HG02870 (cell line): ENCODE results near the gene WDR47.
"Not testable (repeated sequence)": the region's sequence is repeated elsewhere in the genome, so short reads cannot be mapped to it uniquely, and the experiment has no call there.

Experiments used
- ATAC-seq: cut with Tn5 transposase; IDR thresholded peaks from one replicate; pipeline ENCODE4 v1.9.1; 2021; ENCODE audit warnings: mild to moderate bottlenecking, moderate library complexity; ENCODE audit not compliant: unreplicated experiment

Gene WDR47

DNA sequence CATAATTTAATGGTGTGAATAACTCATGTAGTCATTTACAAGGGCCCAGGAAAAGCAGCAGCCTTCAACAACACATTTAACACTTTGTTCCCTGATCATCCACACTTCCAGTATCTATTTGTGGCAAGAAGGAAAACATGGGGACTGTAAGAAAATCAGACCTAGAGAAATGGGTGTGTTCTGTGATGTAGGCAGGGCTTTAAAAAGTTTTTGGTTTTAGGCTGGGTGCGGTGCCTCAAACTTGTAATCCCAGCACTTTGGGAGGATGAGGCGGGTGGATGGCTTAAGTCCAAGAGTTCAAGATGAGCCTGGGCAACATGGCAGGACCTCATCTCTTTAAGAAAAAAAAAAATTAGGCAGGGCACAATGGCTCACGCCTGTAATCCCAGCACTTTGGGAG is 14.2 kb upstream of the WDR47 start:
- ATAC-seq = no peak

DNA sequence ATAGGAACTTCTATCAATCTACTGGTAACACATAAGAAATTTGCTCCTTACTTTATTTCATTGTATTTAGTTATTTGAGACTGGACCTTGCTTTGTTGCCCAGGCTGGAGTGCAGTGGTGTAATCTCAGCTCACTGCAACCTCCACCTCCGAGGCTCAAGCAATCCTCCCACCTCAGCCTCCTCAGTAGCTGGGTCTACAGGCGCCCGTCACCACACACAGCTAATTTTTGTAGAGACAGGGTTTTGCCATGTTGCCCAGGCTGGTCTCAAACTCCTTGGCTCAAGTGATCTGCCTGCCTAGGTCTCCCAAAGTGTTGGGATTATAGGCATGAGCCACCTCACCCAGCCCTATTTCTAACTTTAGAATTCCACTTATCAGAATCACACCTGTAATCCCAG is 10.2 kb upstream of the WDR47 start:
- not testable (repeated sequence) for ATAC-seq

DNA sequence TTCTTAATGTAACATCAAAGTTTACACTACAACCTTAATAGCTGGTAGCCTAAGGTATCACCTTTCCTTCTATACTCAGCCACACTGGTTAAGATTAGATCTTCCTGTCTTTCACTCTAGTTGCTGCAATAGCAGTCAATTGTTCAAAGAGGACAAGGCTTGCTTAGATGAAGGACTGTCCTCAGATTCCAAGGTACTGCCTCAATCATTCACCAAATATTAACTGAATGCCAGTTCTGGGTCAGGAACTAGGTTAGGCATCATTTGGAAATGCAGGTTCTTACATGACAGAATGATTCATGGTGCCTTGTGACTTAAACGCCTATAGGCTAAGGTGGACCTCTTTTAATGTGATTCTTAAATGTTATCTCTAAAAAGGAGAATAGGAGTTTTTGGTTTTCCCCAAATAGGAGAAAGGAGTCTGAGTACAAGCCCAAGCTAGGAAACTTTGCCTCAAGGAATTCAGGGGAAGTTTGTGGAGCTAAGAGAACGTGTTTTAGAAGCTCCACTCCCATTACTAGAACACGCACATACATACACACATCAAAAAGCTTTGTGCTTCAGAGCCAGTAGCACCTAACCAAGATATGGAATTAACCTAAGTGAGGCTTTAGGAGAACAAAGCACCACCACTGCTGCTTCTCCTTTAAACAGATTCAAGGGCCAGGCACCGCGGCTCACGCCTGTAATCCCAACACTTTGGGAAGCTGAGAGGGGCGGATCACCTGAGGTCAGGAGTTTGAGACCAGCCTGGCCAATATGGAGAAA is 8.5 kb upstream of the WDR47 start:
- no peak for ATAC-seq

GRCh38 chr1:109048335-109048734 is 6.4 kb upstream of the WDR47 start:
- no peak for ATAC-seq

GRCh38 chr1:109047339-109047738 is 5.4 kb upstream of the WDR47 start:
- ATAC-seq = no peak

DNA sequence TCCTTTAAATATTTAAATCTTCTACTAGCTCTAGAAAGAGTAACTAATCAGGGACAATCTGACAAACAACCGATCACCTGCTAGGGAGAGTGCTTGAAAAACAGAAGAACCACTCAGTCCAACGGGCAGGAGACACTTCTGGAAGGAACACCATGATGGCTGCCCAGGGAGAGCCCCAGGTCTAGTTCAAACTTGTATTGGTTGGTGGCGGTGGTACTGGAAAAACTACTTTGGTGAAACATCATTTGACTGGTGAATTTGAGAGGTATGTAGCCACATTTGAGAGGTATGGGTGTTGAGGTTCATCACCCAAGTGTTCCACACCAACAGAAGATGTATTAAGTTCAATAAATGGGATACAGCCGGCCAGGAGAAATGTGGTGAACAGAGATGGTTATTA is 4.8 kb upstream of the WDR47 start:
- ATAC-seq = no peak

DNA sequence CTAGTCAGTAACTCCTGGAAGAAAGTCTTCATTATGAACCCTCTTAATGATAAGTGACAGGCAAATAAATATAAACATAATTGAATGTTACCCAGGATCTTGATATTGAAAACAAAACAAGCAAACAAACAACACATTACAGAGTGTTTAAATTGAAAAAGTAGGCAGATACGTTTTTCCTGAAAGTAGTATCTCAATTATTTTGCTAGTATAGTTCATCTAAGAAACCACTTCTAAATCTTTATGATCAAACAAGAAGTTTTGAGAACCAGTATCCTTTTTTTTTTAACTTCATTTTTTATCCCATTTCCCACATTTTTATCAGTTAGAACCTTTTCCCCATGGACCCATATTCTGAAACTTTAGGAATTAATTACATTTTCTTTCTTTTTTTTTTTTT is 3.7 kb upstream of the WDR47 start:
- ATAC-seq = no peak

- ATAC-seq = peak; percentile 18
Measured at GRCh38 chr1:109040989-109041620, 797 bp downstream of the WDR47 start.

GRCh38 chr1:109040627-109040988 is 1.3 kb downstream of the WDR47 start:
- no peak for ATAC-seq

DNA sequence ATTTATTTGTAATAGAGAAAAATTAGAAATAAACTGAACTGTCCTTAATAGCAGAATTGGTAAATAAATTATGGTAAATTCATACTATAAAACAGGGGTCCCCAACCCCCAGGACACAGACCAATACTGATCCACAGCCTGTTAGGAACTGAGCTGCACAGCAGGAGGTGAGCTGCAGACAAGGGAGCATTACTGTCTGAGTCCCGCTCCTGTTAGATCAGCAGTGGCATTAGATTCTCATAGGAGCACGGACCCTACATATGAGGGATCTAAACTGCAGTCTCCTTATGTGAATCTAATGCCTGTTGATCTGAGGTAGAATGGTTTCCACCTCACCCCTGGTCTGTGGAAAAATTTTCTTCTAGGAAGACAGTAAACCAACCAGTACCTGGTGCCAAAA is 7.5 kb downstream of the WDR47 start:
- no peak for ATAC-seq

- not testable (repeated sequence) for ATAC-seq
Measured at GRCh38 chr1:109029493-109029892, 12.4 kb downstream of the WDR47 start.

DNA sequence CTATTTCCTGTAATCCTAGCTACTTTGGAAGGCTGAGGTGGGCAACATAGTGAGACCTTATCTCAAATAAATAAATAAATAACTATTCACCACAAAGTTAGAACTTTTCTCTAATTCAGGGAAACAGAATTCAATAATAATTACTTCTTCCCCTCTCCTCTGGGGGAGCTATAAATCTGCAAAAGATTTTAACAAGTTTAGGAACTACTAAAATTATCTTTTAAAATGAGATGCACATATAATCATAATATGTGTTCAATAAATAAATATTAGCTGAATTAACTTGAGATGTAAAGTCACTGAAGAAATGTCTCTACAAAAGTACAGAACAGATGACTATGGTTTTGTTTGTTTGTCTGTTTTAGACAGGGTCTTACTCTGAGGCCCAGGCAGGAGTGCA is 14.1 kb downstream of the WDR47 start:
- no peak for ATAC-seq

DNA sequence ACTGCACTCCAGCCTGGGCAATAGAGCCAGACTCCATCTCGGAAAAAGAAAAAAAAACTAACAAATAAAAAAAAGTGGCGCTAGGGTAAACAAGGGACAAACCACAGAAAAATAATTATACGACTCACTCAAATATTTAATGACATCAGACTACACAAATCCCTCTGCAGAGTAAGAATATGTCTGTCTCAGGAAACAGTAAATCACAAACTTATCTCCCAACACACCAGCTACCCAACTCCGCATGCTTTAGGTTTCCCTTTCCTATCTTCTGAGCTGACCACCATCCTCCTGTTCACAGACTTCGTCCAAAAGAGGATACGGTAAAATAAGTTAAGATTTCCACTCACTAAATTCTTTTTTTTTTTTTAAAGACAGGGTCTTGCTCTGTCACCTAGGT is 16.2 kb downstream of the WDR47 start:
- no peak for ATAC-seq

GRCh38 chr1:109024646-109025045 is 17.3 kb downstream of the WDR47 start:
- ATAC-seq = no peak

DNA sequence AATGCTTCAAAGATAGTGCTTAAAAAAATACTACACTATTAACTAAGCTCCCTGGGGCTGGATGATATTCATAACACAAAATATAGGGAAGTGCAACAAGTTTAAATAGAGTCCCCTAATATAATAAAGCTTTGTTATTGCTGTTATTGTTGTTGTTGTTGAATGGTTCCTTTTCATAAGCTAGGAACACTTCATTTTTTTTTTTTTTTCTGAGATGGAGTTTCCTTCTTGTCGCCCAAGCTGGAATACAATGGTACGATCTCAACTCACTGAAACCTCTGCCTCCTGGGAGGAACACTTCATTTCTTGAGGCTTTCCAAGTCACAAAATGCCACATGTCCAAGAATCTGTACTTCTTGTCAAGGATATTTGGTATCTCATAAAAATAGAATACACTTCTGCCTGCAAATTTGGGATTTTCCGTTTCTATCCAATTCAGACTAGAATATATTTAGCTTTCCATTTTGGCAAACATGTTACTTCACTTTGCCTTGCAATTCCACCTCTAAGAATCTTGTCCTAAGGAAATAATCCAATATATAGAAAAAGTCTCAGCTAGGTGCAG is 21.1 kb downstream of the WDR47 start:
- no peak for ATAC-seq

DNA sequence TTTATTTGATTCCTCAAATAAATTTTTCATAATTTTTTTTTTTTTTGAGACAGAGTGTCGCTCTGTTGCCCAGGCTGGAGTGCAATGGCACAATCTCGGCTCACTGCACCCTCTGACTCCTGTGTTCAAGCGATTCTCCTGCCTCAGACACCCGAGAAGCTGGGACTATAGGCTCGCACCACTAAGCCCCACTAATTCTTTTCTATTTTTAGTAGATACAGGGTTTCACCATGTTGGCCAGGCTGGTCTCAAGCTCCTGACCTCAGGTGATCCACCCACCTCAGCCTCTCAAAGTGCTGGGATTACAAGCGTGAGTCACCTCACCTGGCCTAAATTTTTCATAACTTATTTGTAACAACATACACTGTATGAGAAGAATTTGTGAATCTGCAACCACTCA is 24.2 kb downstream of the WDR47 start:
- not testable (repeated sequence) for ATAC-seq

GRCh38 chr1:109017134-109017533 is 24.8 kb downstream of the WDR47 start:
- ATAC-seq = no peak

GRCh38 chr1:109011335-109011734 is 30.6 kb downstream of the WDR47 start:
- ATAC-seq = no peak

DNA sequence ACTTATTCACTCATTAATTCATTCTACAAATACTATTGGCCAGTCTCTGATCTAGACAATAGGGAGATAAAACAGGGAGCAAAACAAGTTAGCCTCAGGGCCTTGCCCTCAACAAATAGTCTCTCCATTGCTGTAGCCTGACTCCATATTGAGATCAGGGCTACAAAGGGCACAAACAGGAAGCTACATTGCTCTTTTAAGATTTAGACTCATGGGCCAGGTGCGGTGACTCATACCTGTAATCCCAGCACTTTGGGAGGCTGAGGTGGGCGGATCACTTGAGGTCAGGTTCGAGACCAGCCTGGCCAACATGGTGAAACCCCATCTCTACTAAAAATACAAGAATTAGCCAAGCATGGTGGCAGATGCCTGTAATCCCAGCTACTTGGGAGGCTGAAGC is 45.3 kb downstream of the WDR47 start:
- not testable (repeated sequence) for ATAC-seq

GRCh38 chr1:108983114-108983513 is 58.8 kb downstream of the WDR47 start:
- ATAC-seq = no peak

DNA sequence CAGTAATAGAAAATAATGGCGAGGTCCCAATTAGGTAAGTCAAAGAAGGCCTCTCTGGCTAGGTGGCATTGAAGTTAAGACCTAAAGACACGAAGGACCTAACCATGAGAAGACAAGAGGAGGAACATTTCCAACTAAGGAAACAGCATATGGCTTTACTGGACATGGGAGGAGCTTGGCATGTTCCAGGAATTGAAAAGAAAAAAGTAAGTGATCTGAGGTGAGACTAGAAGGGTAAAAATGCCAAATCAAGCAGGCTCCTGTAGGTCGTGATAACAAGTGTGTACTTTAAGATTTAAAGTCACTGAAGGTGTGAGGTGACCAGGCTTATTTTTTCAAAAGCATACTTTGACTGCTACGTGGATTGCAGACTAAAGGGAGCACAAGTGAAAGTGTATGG is 65.2 kb downstream of the WDR47 start:
- no peak for ATAC-seq

DNA sequence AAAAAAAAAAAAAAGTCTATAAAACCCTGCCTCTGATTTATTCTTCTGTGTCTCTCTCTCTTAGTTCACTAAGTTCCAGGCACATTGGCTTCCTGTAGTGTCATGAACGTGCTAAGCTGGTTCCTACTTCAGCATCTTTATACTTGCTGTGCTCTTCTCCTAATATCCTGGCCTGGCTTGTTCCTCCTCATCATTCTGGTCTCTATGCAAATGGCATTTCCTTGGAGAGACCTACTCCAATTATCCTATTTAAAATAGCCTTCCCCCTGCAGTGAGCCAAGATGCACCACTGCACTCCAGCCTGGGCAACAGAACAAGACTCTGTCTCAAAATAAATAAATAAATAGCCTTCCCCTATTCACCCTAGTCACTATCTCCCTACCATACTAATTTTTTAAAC is 69.0 kb downstream of the WDR47 start:
- ATAC-seq = no peak
